Activated CD8-positive, alpha-beta T cell treated with anti-CD3 and anti-CD28 coated beads for 36 hours (primary cell): ENCODE results near the gene CCDC146. TPM values are rescaled to one million over a fixed set of nuclear protein-coding genes. Genes with fewer than 3 reads are reported as not detected.

Experiments used
- ATAC-seq: fragments of 200-7000 bp; cut with Tn5 transposase; one replicate; pipeline ENCODE4 v1.10.0; 2021; ENCODE audit warnings: mild to moderate bottlenecking, moderate library complexity
- CTCF ChIA-PET: fragments of 350-600 bp; sonication (Branson Sonifier 250); formaldehyde crosslinking; loops from one replicate; lab custom pipeline; 2021; ENCODE audit warnings: antibody characterized with exemption; lab: Charles Lee
- POLR2A ChIA-PET: fragments of 350-600 bp; sonication (Branson Sonifier 250); formaldehyde crosslinking; loops from one replicate; lab custom pipeline; 2021; ENCODE audit warnings: antibody characterized with exemption; lab: Charles Lee
- DNase-seq: peaks from one replicate; pipeline ENCODE4 v3.0.0-alpha.2; 2020
- H3K27ac Mint-ChIP-seq: one replicate; pipeline ENCODE4 v1.8.0; 2021; ENCODE audit warnings: mild to moderate bottlenecking, mixed read lengths
- H3K27me3 Mint-ChIP-seq: one replicate; pipeline ENCODE4 v1.8.0; 2021; ENCODE audit warnings: mixed read lengths
- H3K36me3 Mint-ChIP-seq: one replicate; pipeline ENCODE4 v1.8.0; 2021; ENCODE audit warnings: low read depth, mixed read lengths
- H3K4me1 Mint-ChIP-seq: one replicate; pipeline ENCODE4 v1.8.0; 2021; ENCODE audit warnings: low read depth, mixed read lengths
- H3K4me3 Mint-ChIP-seq: one replicate; pipeline ENCODE4 v1.8.0; 2021; ENCODE audit warnings: mild to moderate bottlenecking, moderate library complexity, mixed read lengths
- H3K9me3 Mint-ChIP-seq: one replicate; pipeline ENCODE4 v1.8.0; 2021; ENCODE audit warnings: mixed read lengths
- CTCF ChIP-seq: fragments of 200-600 bp; IDR thresholded peaks from one replicate; pipeline ENCODE4 v1.8.0; 2022; ENCODE audit warnings: antibody characterized with exemption, mild to moderate bottlenecking
- intact Hi-C: fragments of 100-400 bp; cut with micrococcal nuclease; formaldehyde crosslinking; loops from one replicate; pipeline ENCODE4 v1.10.0; 2022
- total RNA-seq, 2 experiments: library from RNA; stranded (reverse); gene quantifications; one replicate each; pipeline ENCODE4 v1.2.3, GENCODE V29; 2021

Gene CCDC146
- total RNA-seq, 2 experiments from 2014 or later, result 2.1 to 2.6 TPM

GRCh38 chr7:77282897-77283296 is 160.5 kb downstream of the CCDC146 start:
- CTCF ChIA-PET, result interaction anchor here (0.9 kb wide), 1 partner anchor 9 kb away, joined by 4 read pairs; no protein-coding TSS in a partner anchor
- Mint-ChIP-seq H3K4me1 (no peaks in the 10 kb centered on the region), H3K4me3 (no peak overlapping the region), H3K9me3 (no peaks in the 10 kb centered on the region), H3K27me3 (no peaks in the 10 kb centered on the region), H3K27ac (no peak overlapping the region), H3K36me3 (peaks cover 11% of the 10 kb centered on the region)
- POLR2A ChIA-PET, result no interaction called here
- intact Hi-C loops, result no loop called here
- ATAC-seq (no peak), DNase-seq (no peak)
- TF ChIP-seq CTCF, result no peak

GRCh38 chr7:77284005-77284404 is 161.6 kb downstream of the CCDC146 start:
- ChIA-PET CTCF (no interaction called here), POLR2A (no interaction called here)
- Mint-ChIP-seq H3K36me3 (peaks cover 14% of the 10 kb centered on the region), H3K27ac (no peak overlapping the region), H3K27me3 (no peaks in the 10 kb centered on the region), H3K9me3 (no peaks in the 10 kb centered on the region), H3K4me1 (no peaks in the 10 kb centered on the region), H3K4me3 (no peak overlapping the region)
- DNase-seq, result no peak
- intact Hi-C loops, result no loop called here
- TF ChIP-seq CTCF, result no peak
- ATAC-seq, result no peak

GRCh38 chr7:77284616-77285015 is 162.2 kb downstream of the CCDC146 start:
- peaks cover 15% of the 10 kb centered on the region for H3K36me3 Mint-ChIP-seq
- ATAC-seq (no peak), DNase-seq (no peak)
- H3K4me3 Mint-ChIP-seq, result no peak overlapping the region
- POLR2A ChIA-PET, result no interaction called here
- CTCF ChIA-PET, result no interaction called here
- H3K4me1 Mint-ChIP-seq, result no peaks in the 10 kb centered on the region
- no peaks in the 10 kb centered on the region for H3K27me3 Mint-ChIP-seq
- no peaks in the 10 kb centered on the region for H3K9me3 Mint-ChIP-seq
- no peak overlapping the region for H3K27ac Mint-ChIP-seq
- intact Hi-C loops, result no loop called here
- no peak for TF ChIP-seq CTCF

GRCh38 chr7:77288676-77289320 is 166.4 kb downstream of the CCDC146 start:
- ChIA-PET CTCF (no interaction called here), POLR2A (no interaction called here)
- Mint-ChIP-seq H3K9me3 (no peaks in the 10 kb centered on the region), H3K4me3 (no peak overlapping the region), H3K27ac (no peak overlapping the region), H3K36me3 (peaks cover 15% of the 10 kb centered on the region), H3K4me1 (no peaks in the 10 kb centered on the region), H3K27me3 (no peaks in the 10 kb centered on the region)
- intact Hi-C loops, result no loop called here
- no peak for TF ChIP-seq CTCF
- ATAC-seq (no peak), DNase-seq (no peak)

- Mint-ChIP-seq H3K4me3 (no peak overlapping the region), H3K27me3 (no peaks in the 10 kb centered on the region), H3K27ac (no peak overlapping the region), H3K9me3 (no peaks in the 10 kb centered on the region), H3K4me1 (no peaks in the 10 kb centered on the region), H3K36me3 (peaks cover 15% of the 10 kb centered on the region)
- ATAC-seq (no peak), DNase-seq (no peak)
- intact Hi-C loops, result no loop called here
- TF ChIP-seq CTCF, result no peak
- ChIA-PET CTCF (no interaction called here), POLR2A (no interaction called here)
These were observed 167.0 kb downstream of the CCDC146 start for GRCh38 chr7:77289387-77289786.
